H1 (cell line): ENCODE data around the gene RUVBL1. TPM values are rescaled to one million over a fixed set of nuclear protein-coding genes. Genes with fewer than 3 reads are reported as not detected.

Experiments used
- CTCF ChIA-PET: fragments of 300-600 bp; sonication (Branson Sonifier 250); formaldehyde crosslinking; loops from one replicate; lab custom pipeline; 2021; ENCODE audit not compliant: partially characterized antibody; lab: Charles Lee
- POLR2A ChIA-PET: fragments of 300-600 bp; sonication (Branson Sonifier 250); formaldehyde crosslinking; loops from one replicate; lab custom pipeline; 2021; ENCODE audit warnings: inconsistent platforms; ENCODE audit not compliant: partially characterized antibody; lab: Charles Lee
- DNase-seq, 2 experiments: peaks; one replicate each; pipeline versions ENCODE4 v3.0.0 to v3.0.0-alpha.2; 2010 to 2022; ENCODE audit warnings: low spot score in 2 of 2, low read depth in 1 of 2, mixed read lengths in 1 of 2
- FAIRE-seq: peaks from 2 replicates; lab custom pipeline; 2011; peaks lifted over from hg19 to GRCh38; lab: Jason Lieb, UNC
- H2AFZ ChIP-seq: 2 replicates; pipeline ENCODE4 v1.8.1; 2012; ENCODE audit warnings: low read length, inconsistent platforms
- H2AK5ac ChIP-seq: 2 replicates; pipeline ENCODE4 v1.6.1; 2013; ENCODE audit warnings: low read depth, low read length
- H2BK120ac ChIP-seq: replicated peaks from 2 replicates; pipeline ENCODE3; 2013; ENCODE audit warnings: low read depth, low read length, inconsistent platforms
- H2BK12ac ChIP-seq: 2 replicates; pipeline ENCODE4 v1.6.1; 2013; ENCODE audit warnings: low read depth, low read length
- H2BK15ac ChIP-seq: 2 replicates; pipeline ENCODE4 v1.6.1; 2013; ENCODE audit warnings: low read length
- H2BK20ac ChIP-seq: 2 replicates; pipeline ENCODE4 v1.6.1; 2013; ENCODE audit warnings: low read length
- H2BK5ac ChIP-seq: 2 replicates; pipeline ENCODE4 v1.6.1; 2013; ENCODE audit warnings: low read depth, low read length
- H3K14ac ChIP-seq: 2 replicates; pipeline ENCODE4 v1.6.1; 2013; ENCODE audit warnings: inconsistent platforms; ENCODE audit not compliant: insufficient read length
- H3K18ac ChIP-seq: 2 replicates; pipeline ENCODE4 v1.6.1; 2013; ENCODE audit warnings: low read length; ENCODE audit errors: extremely low read depth
- H3K23ac ChIP-seq: 2 replicates; pipeline ENCODE4 v1.6.1; 2013; ENCODE audit warnings: inconsistent platforms; ENCODE audit not compliant: insufficient read length
- H3K23me2 ChIP-seq: 2 replicates; pipeline ENCODE4 v1.6.1; 2013; ENCODE audit warnings: low read depth, low read length
- H3K27ac ChIP-seq: 2 replicates; pipeline ENCODE4 v1.6.1; 2011; ENCODE audit warnings: low read depth, low read length, inconsistent platforms
- H3K27me3 ChIP-seq, 4 experiments: replicated peaks in 1 of 4; 1 replicate in 1 of 4; 2 replicates in 3 of 4; pipeline versions ENCODE4 v1.6.1 to v1.8.1; 2011 to 2013; ENCODE audit warnings: low read length in 3 of 4, mild to moderate bottlenecking in 3 of 4, inconsistent platforms in 2 of 4, mixed read lengths in 2 of 4, moderate library complexity in 1 of 4; ENCODE audit not compliant: control insufficient read depth in 3 of 4, insufficient read depth in 3 of 4; ENCODE audit errors: extremely low read depth in 1 of 4
- H3K36me3 ChIP-seq, 4 experiments: 2 replicates each; pipeline versions ENCODE4 v1.6.1 to v1.8.1; 2011 to 2013; ENCODE audit warnings: mild to moderate bottlenecking in 4 of 4, low read length in 3 of 4, moderate library complexity in 2 of 4, control low read depth in 1 of 4, inconsistent platforms in 1 of 4; ENCODE audit not compliant: insufficient read depth in 4 of 4, control insufficient read depth in 2 of 4
- H3K4ac ChIP-seq: replicated peaks from 2 replicates; pipeline ENCODE3; 2013; ENCODE audit warnings: low read length, low read depth, mixed read lengths, inconsistent platforms; ENCODE audit not compliant: insufficient read length
- H3K4me1 ChIP-seq, 4 experiments: replicated peaks in 1 of 4; 1 replicate in 1 of 4; 2 replicates in 3 of 4; pipeline versions ENCODE4 v1.6.1 to v1.8.1; 2011 to 2013; ENCODE audit warnings: low read length in 3 of 4, inconsistent platforms in 2 of 4, mixed read lengths in 1 of 4; ENCODE audit not compliant: insufficient read depth in 4 of 4, control insufficient read depth in 3 of 4
- H3K4me2 ChIP-seq, 2 experiments: 2 replicates each; pipeline versions ENCODE4 v1.6.1 to v1.8.1; 2011 to 2013; ENCODE audit warnings: low read depth in 2 of 2, low read length in 2 of 2, control low read depth in 1 of 2, inconsistent platforms in 1 of 2, mild to moderate bottlenecking in 1 of 2; ENCODE audit not compliant: insufficient read depth in 1 of 2
- H3K4me3 ChIP-seq, 4 experiments: fragments of 200-600, 300-600 bp in 1 of 4; sonication (generic), shearing (Covaris generic), sonication (Bioruptor Twin) in 1 of 4; 2 replicates each; pipeline versions ENCODE4 v1.5.1 to v1.8.1; 2011 to 2016; ENCODE audit warnings: low read length in 4 of 4, low read depth in 3 of 4, control low read depth in 2 of 4, inconsistent platforms in 2 of 4, mild to moderate bottlenecking in 2 of 4, mixed read lengths in 1 of 4, moderate library complexity in 1 of 4; ENCODE audit not compliant: insufficient read depth in 2 of 4; ENCODE audit errors: extremely low read depth in 1 of 4
- H3K56ac ChIP-seq: replicated peaks from 2 replicates; pipeline ENCODE3; 2013; ENCODE audit warnings: low read depth, mild to moderate bottlenecking, mixed read lengths, low read length, inconsistent platforms; ENCODE audit not compliant: insufficient read length
- H3K79me1 ChIP-seq: 2 replicates; pipeline ENCODE4 v1.6.1; 2013; ENCODE audit warnings: low read depth, low read length, control low read depth
- H3K79me2 ChIP-seq, 2 experiments: 2 replicates each; pipeline versions ENCODE4 v1.6.1 to v1.8.1; 2012 to 2013; ENCODE audit warnings: low read length in 2 of 2, mild to moderate bottlenecking in 2 of 2, inconsistent platforms in 1 of 2; ENCODE audit not compliant: insufficient read depth in 2 of 2, control insufficient read depth in 1 of 2
- H3K9ac ChIP-seq, 4 experiments: replicated peaks in 1 of 4; 1 replicate in 1 of 4; 2 replicates in 3 of 4; pipeline versions ENCODE4 v1.6.1 to v1.8.1; 2011 to 2013; ENCODE audit warnings: low read depth in 3 of 4, low read length in 3 of 4, control low read depth in 2 of 4, mild to moderate bottlenecking in 2 of 4, moderate library complexity in 2 of 4, inconsistent platforms in 1 of 4; ENCODE audit errors: extremely low read depth in 1 of 4
- H3K9me3 ChIP-seq, 2 experiments: 2 replicates each; pipeline versions ENCODE4 v1.6.1 to v1.8.1; 2012 to 2013; ENCODE audit warnings: mild to moderate bottlenecking in 2 of 2, moderate library complexity in 2 of 2, control low read depth in 1 of 2, inconsistent platforms in 1 of 2, low read depth in 1 of 2, low read length in 1 of 2, mixed read lengths in 1 of 2; ENCODE audit not compliant: insufficient read depth in 2 of 2
- H4K20me1 ChIP-seq, 2 experiments: replicated peaks in 1 of 2; 2 replicates each; pipeline versions ENCODE3 to v1.8.1; 2011 to 2013; ENCODE audit warnings: inconsistent platforms in 2 of 2, low read length in 2 of 2, mild to moderate bottlenecking in 1 of 2; ENCODE audit not compliant: insufficient read depth in 2 of 2, control insufficient read depth in 1 of 2
- H4K5ac ChIP-seq: 2 replicates; pipeline ENCODE4 v1.6.1; 2013; ENCODE audit warnings: low read length, low read depth, mixed read lengths, inconsistent platforms; ENCODE audit not compliant: insufficient read length
- H4K8ac ChIP-seq: 2 replicates; pipeline ENCODE4 v1.8.0; 2013; ENCODE audit warnings: mild to moderate bottlenecking, moderate library complexity, low read length, inconsistent platforms; ENCODE audit not compliant: insufficient read depth; ENCODE audit errors: extremely low read depth
- H4K91ac ChIP-seq: replicated peaks from 2 replicates; pipeline ENCODE3; 2013; ENCODE audit warnings: low read length, mixed read lengths, inconsistent platforms; ENCODE audit not compliant: insufficient read length
- CBX5 ChIP-seq: fragments of 300-800, 300-1000 bp; sonication (generic); IDR thresholded peaks from 2 replicates; pipeline ENCODE4 v1.7.1; 2016; ENCODE audit warnings: antibody characterized with exemption, low read length, low read depth
- CREB1 ChIP-seq: IDR thresholded peaks from 2 replicates; pipeline ENCODE4 v1.6.1; 2012; ENCODE audit warnings: inconsistent platforms
- FOSL1 ChIP-seq: IDR thresholded peaks from 2 replicates; pipeline ENCODE4 v1.6.1; 2011; ENCODE audit warnings: mild to moderate bottlenecking, low read depth, low read length, moderate library complexity; ENCODE audit not compliant: insufficient read depth
- NRF1 ChIP-seq: IDR thresholded peaks from 2 replicates; pipeline ENCODE4 v1.6.1; 2011; ENCODE audit warnings: mild to moderate bottlenecking, low read depth, low read length, improper control_type of control experiment
- SIN3A ChIP-seq, 2 experiments: IDR thresholded peaks in 1 of 2; conservative IDR thresholded peaks in 1 of 2; 2 replicates each; pipeline ENCODE4 v1.6.1; 2011 to 2012; ENCODE audit warnings: low read length in 2 of 2, improper control_type of control experiment in 1 of 2, low read depth in 1 of 2, mild to moderate bottlenecking in 1 of 2
- SP2 ChIP-seq: IDR thresholded peaks from 2 replicates; pipeline ENCODE4 v1.6.1; 2012; ENCODE audit warnings: mild to moderate bottlenecking, low read length, inconsistent platforms
- TEAD4 ChIP-seq: IDR thresholded peaks from 2 replicates; pipeline ENCODE4 v1.6.1; 2012; ENCODE audit warnings: low read depth, low read length, inconsistent platforms, mixed read lengths
- WGBS, 2 experiments: shearing (Covaris generic) in 1 of 2; methylation state at CpG; one replicate each; pipeline versions ENCODE4 v1.1.6 to v1.1.7; 2013 to 2015; ENCODE audit warnings: low lambda C conversion rate in 2 of 2, mixed read lengths in 2 of 2, inconsistent platforms in 1 of 2, low coverage in 1 of 2, missing lambda C conversion rate in 1 of 2; ENCODE audit not compliant: insufficient replicate concordance in 2 of 2, insufficient coverage in 1 of 2, insufficient read length in 1 of 2; ENCODE audit errors: extremely low coverage in 1 of 2, missing lambda C conversion rate in 1 of 2; 5-methylcytosine and 5-hydroxymethylcytosine counted together
- polyA plus RNA-seq, 7 experiments: library from polyadenylated mRNA; depleted of rRNA in 3 of 7; stranded (reverse) in 5 of 7; unstranded in 2 of 7; fragments of >200 nt in 5 of 7; fragments of 200-250 nt in 2 of 7; gene quantifications; 1 replicate in 5 of 7; 2 replicates in 1 of 7; 4 replicates in 1 of 7; pipeline versions ENCODE4 v1.2.1 to v1.2.3, GENCODE V29; 2011 to 2013; ENCODE audit warnings: missing spikeins in 2 of 7, mixed read lengths in 2 of 7
- total RNA-seq: library from RNA; stranded (reverse); fragmentation: NEBNext Ultra II Directional; extraction: Animal tissue kit (Norgen Biotek cat#: 25700); gene quantifications from 2 replicates; pipeline ENCODE4 v1.2.1, GENCODE V29; 2021
- TF ChIP-seq, protein P1 (sequence below): IDR thresholded peaks from 2 replicates; pipeline ENCODE4 v1.6.1; 2012; ENCODE audit warnings: inconsistent platforms

RUVBL1 gene
- total and polyA plus RNA-seq, 2 of the 8 experiments (the other 6 are each of a cell fraction or from before 2014, with no cell fraction given) = 112 to 135 TPM

DNA sequence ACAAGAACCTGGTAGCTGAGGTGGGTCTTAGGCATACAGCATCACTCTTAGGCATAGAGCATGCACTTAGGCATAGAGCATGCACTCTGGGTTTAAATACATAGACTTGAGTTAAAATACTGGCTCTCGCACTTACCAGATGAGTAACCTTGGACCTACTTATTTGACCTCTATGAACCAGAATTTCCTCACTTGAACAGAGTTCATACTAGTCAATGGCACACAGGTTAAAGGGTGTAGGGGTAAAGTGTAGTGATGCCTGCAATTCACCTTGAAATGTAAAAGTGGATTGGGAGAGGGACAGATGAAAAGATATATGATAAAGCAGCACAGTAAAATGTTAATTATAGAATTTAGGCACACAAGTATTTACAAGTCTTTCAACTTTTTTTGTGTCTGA is 1.6 kb downstream of the RUVBL1 start:
- Histone ChIP-seq H3K27me3 (peaks cover 0 to 4% (median 0%) of the 10 kb centered on the region in 4 experiments; a peak in 1 of 7 replicates), H3K56ac (no peak overlapping the region), H2BK120ac (no peak overlapping the region), H2BK12ac (no peak overlapping the region), H3K18ac (no peak overlapping the region), H3K9ac (no peak overlapping the region), H3K79me2 (peaks cover 9 to 47% of the 10 kb centered on the region in 2 experiments), H3K36me3 (peaks cover 4 to 24% (median 15%) of the 10 kb centered on the region in 4 experiments; a peak in 7 of 8 replicates), H3K23ac (no peak overlapping the region), H2AK5ac (no peak overlapping the region), H3K4me3 (peak overlapping the region in 2 of 4 experiments; percentile 94 to 96; a peak in 1 of 8 replicates), H3K27ac (no peak overlapping the region), H2BK15ac (no peak overlapping the region), H4K8ac (no peak overlapping the region), H4K91ac (no peak overlapping the region), H4K5ac (no peak overlapping the region), H3K4me1 (no peaks in the 10 kb centered on the region; a peak in 2 of 7 replicates), H2AFZ (no peak overlapping the region), H3K23me2 (peaks cover 2% of the 10 kb centered on the region; the same call in 1 of the 2 replicates), H3K4me2 (peak overlapping the region; percentile 74 to 77; a peak in 3 of 4 replicates), H2BK20ac (no peak overlapping the region), H3K79me1 (peaks cover 8% of the 10 kb centered on the region), H3K14ac (no peak overlapping the region), H4K20me1 (peaks cover 0 to 2% of the 10 kb centered on the region in 2 experiments), H3K4ac (no peak overlapping the region), H3K9me3 (no peaks in the 10 kb centered on the region), H2BK5ac (no peak overlapping the region)
- TF ChIP-seq TEAD4 = no peak
- no peak for TF ChIP-seq CREB1
- TF ChIP-seq CBX5 = no peak
- TF ChIP-seq SP2 = no peak
- no peak for TF ChIP-seq SIN3A (conservative IDR thresholded peaks at IDR 0.05 in 1 of 2, IDR thresholded peaks at IDR 0.05 in 1 of 2; ENCODE audit: low read depth in 1 of 2, low read length in 2 of 2)
- TF ChIP-seq FOSL1 = no peak
- no peak for TF ChIP-seq NRF1
- TF ChIP-seq, protein P1, sequence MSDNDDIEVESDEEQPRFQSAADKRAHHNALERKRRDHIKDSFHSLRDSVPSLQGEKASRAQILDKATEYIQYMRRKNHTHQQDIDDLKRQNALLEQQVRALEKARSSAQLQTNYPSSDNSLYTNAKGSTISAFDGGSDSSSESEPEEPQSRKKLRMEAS = no peak
- ChIA-PET POLR2A (interaction anchor here (1.3 to 1.9 kb wide), 3 partner anchors 12 to 368 kb away, joined by 3 to 7 read pairs (median 7); no protein-coding TSS in a partner anchor), CTCF (interaction anchor here (1.2 to 3.0 kb wide), 4 partner anchors 12 to 55 kb away, joined by 3 to 10 read pairs (median 4); no protein-coding TSS in a partner anchor)
- FAIRE-seq (no peak), DNase-seq (no peak)
- WGBS, 2 experiments = 76% methylated on average over 1 of the region's 1 CpG; no CpG with 5 or more reads in 1 of the 2 experiments
